ENCODE results near the gene EEF1A1. TPM values are rescaled to one million over a fixed set of nuclear protein-coding genes. Genes with fewer than 3 reads are reported as not detected.

Gene EEF1A1
- polyA plus RNA-seq, 1 of the 3 experiments (the other 2 are of a cell fraction) = 10,787 TPM

GRCh38 chr6:73558624-73559398 is 38.0 kb upstream of the EEF1A1 start:
- peaks cover 0 to 3% of the 10 kb centered on the region in 2 experiments; a peak in 1 of 4 replicates for H3K4me1 ChIP-seq (ENCODE audit: control insufficient read depth in 1 of 2, insufficient read depth in 2 of 2, low read depth in 1 of 2, low read length in 1 of 2)
- no peak overlapping the region for H3K9ac ChIP-seq
- no peak overlapping the region for H3K4me3 ChIP-seq (ENCODE audit: low read depth in 2 of 2, low read length in 1 of 2)
- no peak for TF ChIP-seq NRF1 (IDR thresholded peaks at IDR 0.05; ENCODE audit: low read depth, low read length)
- TF ChIP-seq POLR2AphosphoS5 (IDR thresholded peaks at IDR 0.05; ENCODE audit: low read depth, low read length) = no peak
- no peak for TF ChIP-seq GATA2 (CRISPR knock-in tag; IDR thresholded peaks at IDR 0.05)
- TF ChIP-seq RXRA (IDR thresholded peaks at IDR 0.05; ENCODE audit: borderline replicate concordance, low read depth) = no peak
- TF ChIP-seq SMC3 (IDR thresholded peaks at IDR 0.05; ENCODE audit: low read depth, low read length) = no peak
- TF ChIP-seq FOXJ3 (CRISPR knock-in tag; IDR thresholded peaks at IDR 0.05) = no peak
- no peak for TF ChIP-seq TCF12 (IDR thresholded peaks at IDR 0.05)
- TF ChIP-seq, protein P1, sequence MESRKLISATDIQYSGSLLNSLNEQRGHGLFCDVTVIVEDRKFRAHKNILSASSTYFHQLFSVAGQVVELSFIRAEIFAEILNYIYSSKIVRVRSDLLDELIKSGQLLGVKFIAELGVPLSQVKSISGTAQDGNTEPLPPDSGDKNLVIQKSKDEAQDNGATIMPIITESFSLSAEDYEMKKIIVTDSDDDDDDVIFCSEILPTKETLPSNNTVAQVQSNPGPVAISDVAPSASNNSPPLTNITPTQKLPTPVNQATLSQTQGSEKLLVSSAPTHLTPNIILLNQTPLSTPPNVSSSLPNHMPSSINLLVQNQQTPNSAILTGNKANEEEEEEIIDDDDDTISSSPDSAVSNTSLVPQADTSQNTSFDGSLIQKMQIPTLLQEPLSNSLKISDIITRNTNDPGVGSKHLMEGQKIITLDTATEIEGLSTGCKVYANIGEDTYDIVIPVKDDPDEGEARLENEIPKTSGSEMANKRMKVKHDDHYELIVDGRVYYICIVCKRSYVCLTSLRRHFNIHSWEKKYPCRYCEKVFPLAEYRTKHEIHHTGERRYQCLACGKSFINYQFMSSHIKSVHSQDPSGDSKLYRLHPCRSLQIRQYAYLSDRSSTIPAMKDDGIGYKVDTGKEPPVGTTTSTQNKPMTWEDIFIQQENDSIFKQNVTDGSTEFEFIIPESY (IDR thresholded peaks at IDR 0.05; ENCODE audit: borderline replicate concordance, low read depth) = no peak
- H3K27ac ChIP-seq (ENCODE audit: low read depth in 2 of 2, low read length in 1 of 2) = no peak overlapping the region
- H3K9me2 ChIP-seq = no peaks in the 10 kb centered on the region
- no peaks in the 10 kb centered on the region for H3K9me3 ChIP-seq
- CTCF ChIA-PET = interaction anchor here (1.0 to 1.7 kb wide), 2 partner anchors 29 to 52 kb away, joined by 3 to 11 read pairs; no protein-coding TSS in a partner anchor
- H4K20me1 ChIP-seq (ENCODE audit: insufficient read depth) = no peaks in the 10 kb centered on the region
- no peak overlapping the region for H2AFZ ChIP-seq (ENCODE audit: low read depth)
- POLR2A ChIA-PET = no interaction called here
- no peaks in the 10 kb centered on the region for H3K79me2 ChIP-seq (ENCODE audit: insufficient read depth)
- H3K27me3 ChIP-seq (ENCODE audit: insufficient read depth) = no peaks in the 10 kb centered on the region
- DNase-seq = no peak
- H3K36me3 ChIP-seq (replicated peaks in 1 of 2; ENCODE audit: control insufficient read depth in 1 of 2, insufficient read depth in 2 of 2, low read length in 1 of 2) = no peaks in the 10 kb centered on the region
- no peaks in the 10 kb centered on the region for H3F3A ChIP-seq (replicated peaks; ENCODE audit: insufficient read depth)
- H3K4me2 ChIP-seq = no peak overlapping the region
- WGBS (ENCODE audit: low lambda C conversion rate) = 89% methylated on average over 4 of the region's 4 CpGs

DNA sequence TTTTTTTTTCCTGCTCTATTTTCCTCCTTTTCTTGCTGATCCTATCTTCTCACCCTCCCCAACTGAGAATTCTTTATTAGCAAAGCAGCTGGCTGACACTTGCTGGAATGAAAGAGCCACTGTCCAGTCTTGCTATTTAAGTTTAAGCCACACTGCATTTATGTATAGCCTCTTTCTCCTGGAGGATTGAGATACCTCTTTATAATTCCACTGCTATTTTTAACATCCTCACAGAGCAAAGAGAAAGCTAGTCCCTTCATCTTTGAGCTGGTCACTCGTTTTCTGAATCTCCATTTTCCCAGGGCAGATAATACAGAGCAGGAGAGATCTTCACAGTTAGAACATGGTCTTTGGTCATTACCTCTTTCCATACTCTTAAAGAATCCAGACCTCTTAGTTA is 36.0 kb upstream of the EEF1A1 start:
- DNase-seq = no peak
- CTCF ChIA-PET = interaction anchor here (1.3 kb wide), 1 partner anchor 30 kb away, joined by 3 read pairs; no protein-coding TSS in a partner anchor
- Histone ChIP-seq H3K4me1 (ENCODE audit: control insufficient read depth in 1 of 2, insufficient read depth in 2 of 2, low read depth in 1 of 2, low read length in 1 of 2) (peaks cover 0 to 3% of the 10 kb centered on the region in 2 experiments; a peak in 1 of 4 replicates), H3K27ac (ENCODE audit: low read depth in 2 of 2, low read length in 1 of 2) (no peak overlapping the region), H3K27me3 (ENCODE audit: insufficient read depth) (no peaks in the 10 kb centered on the region), H3F3A (replicated peaks; ENCODE audit: insufficient read depth) (no peaks in the 10 kb centered on the region), H2AFZ (ENCODE audit: low read depth) (0 out of 2 replicates have a peak overlapping the region, but pooled peaks have one; percentile 16), H3K4me2 (no peak overlapping the region), H4K20me1 (ENCODE audit: insufficient read depth) (no peaks in the 10 kb centered on the region), H3K79me2 (ENCODE audit: insufficient read depth) (no peaks in the 10 kb centered on the region), H3K9me2 (no peaks in the 10 kb centered on the region), H3K36me3 (replicated peaks in 1 of 2; ENCODE audit: control insufficient read depth in 1 of 2, insufficient read depth in 2 of 2, low read length in 1 of 2) (no peaks in the 10 kb centered on the region), H3K9ac (no peak overlapping the region), H3K9me3 (no peaks in the 10 kb centered on the region), H3K4me3 (ENCODE audit: low read depth in 2 of 2, low read length in 1 of 2) (no peak overlapping the region)
- 56% methylated on average over 1 of the region's 1 CpG for WGBS (ENCODE audit: low lambda C conversion rate)
- POLR2A ChIA-PET = no interaction called here
- TF ChIP-seq EZH2phosphoT487 (IDR thresholded peaks at IDR 0.05; ENCODE audit: borderline replicate concordance, low read depth) = no peak
- no peak for TF ChIP-seq TCF12 (IDR thresholded peaks at IDR 0.05)
- TF ChIP-seq TAF1 (IDR thresholded peaks at IDR 0.05; ENCODE audit: borderline replicate concordance, low read depth, low read length) = no peak
- TF ChIP-seq, protein P1 (IDR thresholded peaks at IDR 0.05; ENCODE audit: borderline replicate concordance, low read depth) = no peak
- TF ChIP-seq MXI1 (IDR thresholded peaks at IDR 0.05; ENCODE audit: low read depth, low read length) = no peak
- TF ChIP-seq JUND (IDR thresholded peaks at IDR 0.05) = no peak
- no peak for TF ChIP-seq FOXJ3 (CRISPR knock-in tag; IDR thresholded peaks at IDR 0.05)
- TF ChIP-seq RCOR1 (IDR thresholded peaks at IDR 0.05; ENCODE audit: low read length) = no peak
- no peak for TF ChIP-seq GABPA (IDR thresholded peaks at IDR 0.05; ENCODE audit: low read depth)
- TF ChIP-seq, protein P2, sequence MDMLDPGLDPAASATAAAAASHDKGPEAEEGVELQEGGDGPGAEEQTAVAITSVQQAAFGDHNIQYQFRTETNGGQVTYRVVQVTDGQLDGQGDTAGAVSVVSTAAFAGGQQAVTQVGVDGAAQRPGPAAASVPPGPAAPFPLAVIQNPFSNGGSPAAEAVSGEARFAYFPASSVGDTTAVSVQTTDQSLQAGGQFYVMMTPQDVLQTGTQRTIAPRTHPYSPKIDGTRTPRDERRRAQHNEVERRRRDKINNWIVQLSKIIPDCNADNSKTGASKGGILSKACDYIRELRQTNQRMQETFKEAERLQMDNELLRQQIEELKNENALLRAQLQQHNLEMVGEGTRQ (IDR thresholded peaks at IDR 0.05; ENCODE audit: borderline replicate concordance, low read depth, low read length) = no peak
- TF ChIP-seq, protein P3, sequence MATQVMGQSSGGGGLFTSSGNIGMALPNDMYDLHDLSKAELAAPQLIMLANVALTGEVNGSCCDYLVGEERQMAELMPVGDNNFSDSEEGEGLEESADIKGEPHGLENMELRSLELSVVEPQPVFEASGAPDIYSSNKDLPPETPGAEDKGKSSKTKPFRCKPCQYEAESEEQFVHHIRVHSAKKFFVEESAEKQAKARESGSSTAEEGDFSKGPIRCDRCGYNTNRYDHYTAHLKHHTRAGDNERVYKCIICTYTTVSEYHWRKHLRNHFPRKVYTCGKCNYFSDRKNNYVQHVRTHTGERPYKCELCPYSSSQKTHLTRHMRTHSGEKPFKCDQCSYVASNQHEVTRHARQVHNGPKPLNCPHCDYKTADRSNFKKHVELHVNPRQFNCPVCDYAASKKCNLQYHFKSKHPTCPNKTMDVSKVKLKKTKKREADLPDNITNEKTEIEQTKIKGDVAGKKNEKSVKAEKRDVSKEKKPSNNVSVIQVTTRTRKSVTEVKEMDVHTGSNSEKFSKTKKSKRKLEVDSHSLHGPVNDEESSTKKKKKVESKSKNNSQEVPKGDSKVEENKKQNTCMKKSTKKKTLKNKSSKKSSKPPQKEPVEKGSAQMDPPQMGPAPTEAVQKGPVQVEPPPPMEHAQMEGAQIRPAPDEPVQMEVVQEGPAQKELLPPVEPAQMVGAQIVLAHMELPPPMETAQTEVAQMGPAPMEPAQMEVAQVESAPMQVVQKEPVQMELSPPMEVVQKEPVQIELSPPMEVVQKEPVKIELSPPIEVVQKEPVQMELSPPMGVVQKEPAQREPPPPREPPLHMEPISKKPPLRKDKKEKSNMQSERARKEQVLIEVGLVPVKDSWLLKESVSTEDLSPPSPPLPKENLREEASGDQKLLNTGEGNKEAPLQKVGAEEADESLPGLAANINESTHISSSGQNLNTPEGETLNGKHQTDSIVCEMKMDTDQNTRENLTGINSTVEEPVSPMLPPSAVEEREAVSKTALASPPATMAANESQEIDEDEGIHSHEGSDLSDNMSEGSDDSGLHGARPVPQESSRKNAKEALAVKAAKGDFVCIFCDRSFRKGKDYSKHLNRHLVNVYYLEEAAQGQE (IDR thresholded peaks at IDR 0.05; ENCODE audit: low read depth, low read length) = no peak
- no peak for TF ChIP-seq NRF1 (IDR thresholded peaks at IDR 0.05; ENCODE audit: low read depth, low read length)
- no peak for TF ChIP-seq POLR2AphosphoS5 (IDR thresholded peaks at IDR 0.05; ENCODE audit: low read depth, low read length)
